Head of caudate nucleus (tissue), 42 donors: ENCODE measurements around the gene DDIT3.
"Not testable (repeated sequence)": the region's sequence is repeated elsewhere in the genome, so short reads cannot be mapped to it uniquely, and the experiment has no call there.

Source experiments
- DNase-seq, 42 donors: peaks; one replicate each; pipeline versions ENCODE4 v3.0.0 to v3.0.0-alpha.2; 2020 to 2021; ENCODE audit warnings: mixed read lengths in 7 of 42
- intact Hi-C: fragments of 100-400 bp; cut with DNase I; formaldehyde crosslinking; loops from one replicate; pipeline ENCODE4 v1.15.0; 2022

Gene DDIT3

GRCh38 chr12:57517187-57517586 lies 3.1 kb downstream of the DDIT3 start:
- no peak for DNase-seq
- intact Hi-C loops = no loop called here

- no peak for DNase-seq
- intact Hi-C loops = no loop called here
Measured at GRCh38 chr12:57516617-57517153, 3.6 kb downstream of the DDIT3 start.

GRCh38 chr12:57515934-57516541 lies 4.3 kb downstream of the DDIT3 start:
- DNase-seq = no peak
- intact Hi-C loops = no loop called here

GRCh38 chr12:57515408-57515933 lies 4.8 kb downstream of the DDIT3 start:
- intact Hi-C loops = no loop called here
- DNase-seq = no peak

- no peak for DNase-seq
- intact Hi-C loops = no loop called here
Measured at GRCh38 chr12:57514720-57515407, 5.5 kb downstream of the DDIT3 start.

GRCh38 chr12:57514246-57514645 lies 6.1 kb downstream of the DDIT3 start:
- DNase-seq, intact Hi-C loops: not testable (repeated sequence)

- DNase-seq, intact Hi-C loops: not testable (repeated sequence)
Measured at GRCh38 chr12:57513677-57514076, 6.6 kb downstream of the DDIT3 start.

GRCh38 chr12:57513266-57513665 lies 7.0 kb downstream of the DDIT3 start:
- DNase-seq = no peak
- intact Hi-C loops = no loop called here

GRCh38 chr12:57512665-57513064 lies 7.6 kb downstream of the DDIT3 start:
- intact Hi-C loops = no loop called here
- DNase-seq = no peak

- intact Hi-C loops = no loop called here
- DNase-seq = no peak
Measured at GRCh38 chr12:57511588-57512325, 8.6 kb downstream of the DDIT3 start.

- intact Hi-C loops = no loop called here
- DNase-seq = no peak
Measured at GRCh38 chr12:57511161-57511560, 9.2 kb downstream of the DDIT3 start.

GRCh38 chr12:57507796-57508195 lies 12.5 kb downstream of the DDIT3 start:
- intact Hi-C loops, DNase-seq: not testable (repeated sequence)

- DNase-seq, intact Hi-C loops: not testable (repeated sequence)
Measured at GRCh38 chr12:57506541-57506940, 13.8 kb downstream of the DDIT3 start.

- intact Hi-C loops, DNase-seq: not testable (repeated sequence)
Measured at GRCh38 chr12:57502311-57502969, 17.9 kb downstream of the DDIT3 start.

GRCh38 chr12:57500213-57500612 lies 20.1 kb downstream of the DDIT3 start:
- DNase-seq = no peak
- intact Hi-C loops = no loop called here

GRCh38 chr12:57498571-57498970 lies 21.7 kb downstream of the DDIT3 start:
- intact Hi-C loops = no loop called here
- no peak for DNase-seq

GRCh38 chr12:57498132-57498502 lies 22.2 kb downstream of the DDIT3 start:
- no peak for DNase-seq
- intact Hi-C loops = no loop called here

GRCh38 chr12:57497223-57498131 lies 22.8 kb downstream of the DDIT3 start:
- DNase-seq = no peak
- intact Hi-C loops = no loop called here
